ENCODE data around the gene SCYGR4.

GRCh38 chr2:227578642-227579041, 38.7 kb upstream of the SCYGR4 start:
- peak in 1 of 6 experiments; percentile 9 for TF ChIP-seq CTCF (IDR thresholded peaks at IDR 0.05)
- TF ChIP-seq POLR2A (IDR thresholded peaks at IDR 0.05) = no peak

Data from esophagus squamous epithelium (tissue), 4 donors.